GM23338 (cell line): ENCODE measurements around the gene INTS2. TPM values are rescaled to one million over a fixed set of nuclear protein-coding genes. Genes with fewer than 3 reads are reported as not detected.

Experiments used
- ATAC-seq: fragments of 200-7000 bp; cut with Tn5 transposase; 3 replicates; pipeline ENCODE4 v1.9.1; 2020
- DNase-seq: peaks from one replicate; pipeline ENCODE4 v3.0.0-alpha.2; 2015; ENCODE audit warnings: low spot score
- H2AFZ ChIP-seq: fragments of 200-600 bp; sonication (generic); 2 replicates; pipeline ENCODE4 v1.8.0; 2016; ENCODE audit warnings: antibody characterized with exemption, mild to moderate bottlenecking, moderate library complexity
- H3F3A ChIP-seq: fragments of 200-600 bp; sonication (generic); replicated peaks from 2 replicates; pipeline ENCODE4 v1.8.0; 2017; ENCODE audit warnings: antibody characterized with exemption, mixed run types, low read depth
- H3K27ac ChIP-seq: fragments of 200-600 bp; sonication (generic); 2 replicates; pipeline ENCODE4 v1.6.1; 2016; ENCODE audit warnings: low read depth
- H3K27me3 ChIP-seq: fragments of 200-600 bp; sonication (generic); 2 replicates; pipeline ENCODE4 v1.8.0; 2016; ENCODE audit warnings: mild to moderate bottlenecking, mixed run types, moderate library complexity; ENCODE audit not compliant: insufficient read depth
- H3K36me3 ChIP-seq: fragments of 200-600 bp; sonication (generic); 2 replicates; pipeline ENCODE4 v1.8.0; 2016; ENCODE audit warnings: mild to moderate bottlenecking; ENCODE audit not compliant: insufficient read depth
- H3K4me1 ChIP-seq: fragments of 200-600 bp; sonication (generic); 2 replicates; pipeline ENCODE4 v1.8.0; 2016; ENCODE audit warnings: mild to moderate bottlenecking, moderate library complexity; ENCODE audit not compliant: insufficient read depth
- H3K4me2 ChIP-seq: fragments of 200-600 bp; sonication (generic); 2 replicates; pipeline ENCODE4 v1.7.1; 2017; ENCODE audit warnings: mixed run types
- H3K4me3 ChIP-seq: fragments of 200-600 bp; sonication (generic); 2 replicates; pipeline ENCODE4 v1.6.1; 2016; ENCODE audit warnings: mixed run types
- H3K79me2 ChIP-seq: fragments of 200-600 bp; sonication (generic); replicated peaks from 2 replicates; pipeline ENCODE4 v1.8.0; 2017; ENCODE audit warnings: mild to moderate bottlenecking; ENCODE audit not compliant: insufficient read depth
- H3K9me2 ChIP-seq: fragments of 200-600 bp; sonication (generic); 2 replicates; pipeline ENCODE4 v1.8.0; 2017; ENCODE audit not compliant: insufficient read depth
- H4K20me1 ChIP-seq: fragments of 200-600 bp; sonication (generic); replicated peaks from 2 replicates; pipeline ENCODE4 v1.8.0; 2017; ENCODE audit warnings: mild to moderate bottlenecking; ENCODE audit not compliant: insufficient read depth
- H3K27ac Mint-ChIP-seq: 2 replicates; pipeline ENCODE4 v1.8.0; 2020; ENCODE audit warnings: inconsistent platforms, mild to moderate bottlenecking, moderate library complexity, mixed read lengths
- H3K27me3 Mint-ChIP-seq: 3 replicates; pipeline ENCODE4 v1.8.0; 2022; ENCODE audit warnings: low read depth, mild to moderate bottlenecking, moderate library complexity, mixed read lengths, inconsistent platforms; ENCODE audit not compliant: insufficient read depth, poor library complexity
- H3K36me3 Mint-ChIP-seq: 3 replicates; pipeline ENCODE4 v1.8.0; 2021; ENCODE audit warnings: low read depth, mild to moderate bottlenecking, inconsistent platforms, moderate library complexity, mixed read lengths
- H3K4me1 Mint-ChIP-seq: 3 replicates; pipeline ENCODE4 v1.8.0; 2020; ENCODE audit warnings: mild to moderate bottlenecking, inconsistent platforms, mixed read lengths
- H3K4me3 Mint-ChIP-seq: 3 replicates; pipeline ENCODE4 v1.8.0; 2021; ENCODE audit warnings: moderate library complexity, mild to moderate bottlenecking, inconsistent platforms, mixed read lengths
- H3K9me3 Mint-ChIP-seq: 3 replicates; pipeline ENCODE4 v1.8.0; 2020; ENCODE audit warnings: moderate library complexity, mild to moderate bottlenecking, inconsistent platforms, mixed read lengths
- EZH2 ChIP-seq: fragments of 200-600 bp; sonication (generic); IDR thresholded peaks from one replicate; pipeline ENCODE4 v1.8.0; 2017; ENCODE audit warnings: antibody characterized with exemption, mild to moderate bottlenecking, low read depth; ENCODE audit not compliant: unreplicated experiment
- NANOG ChIP-seq: IDR thresholded peaks from 2 replicates; pipeline ENCODE4 v1.6.1; 2016; ENCODE audit warnings: antibody characterized with exemption, borderline replicate concordance
- REST ChIP-seq: IDR thresholded peaks from one replicate; pipeline ENCODE4 v1.6.1; 2018; ENCODE audit warnings: antibody characterized with exemption; ENCODE audit not compliant: unreplicated experiment
- STAT1 ChIP-seq: IDR thresholded peaks from one replicate; pipeline ENCODE4 v1.6.1; 2016; ENCODE audit warnings: antibody characterized with exemption; ENCODE audit not compliant: unreplicated experiment
- ZNF114 ChIP-seq: fragments of 250-450 bp; sonication (Bioruptor Pico); IDR thresholded peaks from 2 replicates; pipeline ENCODE4 v1.5.0; 2020; ENCODE audit warnings: mild to moderate bottlenecking, moderate library complexity
- ZNF331 ChIP-seq: fragments of 250-450 bp; sonication (Bioruptor Pico); IDR thresholded peaks from 2 replicates; pipeline ENCODE4 v1.5.0; 2020; ENCODE audit warnings: low read depth, mild to moderate bottlenecking, moderate library complexity
- ZNF462 ChIP-seq: fragments of 250-450 bp; sonication (Bioruptor Pico); IDR thresholded peaks from 2 replicates; pipeline ENCODE4 v1.5.0; 2020; ENCODE audit warnings: mild to moderate bottlenecking, moderate library complexity
- polyA plus RNA-seq: library from polyadenylated mRNA; unstranded; fragments of >200 nt; fragmentation: Nextera tagmentation; extraction: Ambion mirVana; gene quantifications from 2 replicates; pipeline ENCODE4 v1.2.1, GENCODE V29; 2016
- total RNA-seq: library from RNA; depleted of rRNA; stranded (reverse); fragments of >200 nt; shearing (Covaris generic); gene quantifications from 2 replicates; pipeline ENCODE4 v1.2.3, GENCODE V29; 2014
- TF ChIP-seq, protein P1 (sequence below), 2 experiments: fragments of 200-600 bp in 1 of 2; sonication (generic) in 1 of 2; conservative IDR thresholded peaks; 2 replicates each; pipeline versions ENCODE4 v1.5.1 to v1.6.1; 2016 to 2017; ENCODE audit warnings: antibody characterized with exemption in 2 of 2, low read depth in 2 of 2, mild to moderate bottlenecking in 2 of 2, moderate library complexity in 1 of 2
- TF ChIP-seq, protein P2 (sequence below): IDR thresholded peaks from 2 replicates; pipeline ENCODE4 v1.6.1; 2016; ENCODE audit warnings: antibody characterized with exemption

Gene INTS2
- total and polyA plus RNA-seq, 2 experiments from 2014 or later, result 5.9 to 31.6 TPM

DNA sequence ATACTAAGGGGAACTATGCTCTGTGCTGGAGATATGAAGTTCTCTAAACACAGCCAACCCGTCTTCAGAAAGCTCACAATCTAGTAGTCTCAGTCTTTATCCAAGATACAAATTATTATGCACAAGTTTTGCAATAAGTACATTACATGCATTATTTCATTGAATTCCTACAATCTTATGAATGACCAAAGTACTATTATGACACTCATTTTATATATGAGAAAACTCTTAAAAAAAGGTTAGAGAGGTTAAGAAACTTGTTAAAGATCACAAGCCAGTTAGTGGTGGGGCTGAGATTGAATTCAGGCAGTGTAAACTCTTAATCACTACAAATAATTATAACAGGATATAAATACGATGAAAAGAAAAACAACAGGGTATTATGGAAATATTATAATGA is 59.7 kb downstream of the INTS2 start:
- H3K27ac Mint-ChIP-seq, result no peak overlapping the region
- Histone ChIP-seq H3K27me3 (no peaks in the 10 kb centered on the region), H3K4me3 (no peak overlapping the region), H3K9me2 (no peaks in the 10 kb centered on the region), H3K27ac (no peak overlapping the region), H2AFZ (no peak overlapping the region), H3K79me2 (no peaks in the 10 kb centered on the region), H3K4me2 (no peak overlapping the region), H3K4me1 (no peaks in the 10 kb centered on the region), H3F3A (no peaks in the 10 kb centered on the region), H3K36me3 (peaks cover 9% of the 10 kb centered on the region; the same call in 1 of the 2 replicates), H4K20me1 (no peaks in the 10 kb centered on the region)
- ATAC-seq, result no peak
- no peaks in the 10 kb centered on the region for H3K9me3 Mint-ChIP-seq
- peaks cover 3% of the 10 kb centered on the region for H3K27me3 Mint-ChIP-seq
- H3K4me1 Mint-ChIP-seq, result peaks cover 5% of the 10 kb centered on the region; the same call in 2 of the 3 replicates
- TF ChIP-seq ZNF331 (CRISPR knock-in tag) (no peak), STAT1 (no peak), NANOG (no peak), ZNF462 (CRISPR knock-in tag) (no peak), ZNF114 (CRISPR knock-in tag) (no peak), REST (no peak), EZH2 (no peak)
- TF ChIP-seq, protein P1, sequence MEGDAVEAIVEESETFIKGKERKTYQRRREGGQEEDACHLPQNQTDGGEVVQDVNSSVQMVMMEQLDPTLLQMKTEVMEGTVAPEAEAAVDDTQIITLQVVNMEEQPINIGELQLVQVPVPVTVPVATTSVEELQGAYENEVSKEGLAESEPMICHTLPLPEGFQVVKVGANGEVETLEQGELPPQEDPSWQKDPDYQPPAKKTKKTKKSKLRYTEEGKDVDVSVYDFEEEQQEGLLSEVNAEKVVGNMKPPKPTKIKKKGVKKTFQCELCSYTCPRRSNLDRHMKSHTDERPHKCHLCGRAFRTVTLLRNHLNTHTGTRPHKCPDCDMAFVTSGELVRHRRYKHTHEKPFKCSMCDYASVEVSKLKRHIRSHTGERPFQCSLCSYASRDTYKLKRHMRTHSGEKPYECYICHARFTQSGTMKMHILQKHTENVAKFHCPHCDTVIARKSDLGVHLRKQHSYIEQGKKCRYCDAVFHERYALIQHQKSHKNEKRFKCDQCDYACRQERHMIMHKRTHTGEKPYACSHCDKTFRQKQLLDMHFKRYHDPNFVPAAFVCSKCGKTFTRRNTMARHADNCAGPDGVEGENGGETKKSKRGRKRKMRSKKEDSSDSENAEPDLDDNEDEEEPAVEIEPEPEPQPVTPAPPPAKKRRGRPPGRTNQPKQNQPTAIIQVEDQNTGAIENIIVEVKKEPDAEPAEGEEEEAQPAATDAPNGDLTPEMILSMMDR (conservative IDR thresholded peaks at IDR 0.05; ENCODE audit: low read depth in 2 of 2), result no peak
- TF ChIP-seq, protein P2, sequence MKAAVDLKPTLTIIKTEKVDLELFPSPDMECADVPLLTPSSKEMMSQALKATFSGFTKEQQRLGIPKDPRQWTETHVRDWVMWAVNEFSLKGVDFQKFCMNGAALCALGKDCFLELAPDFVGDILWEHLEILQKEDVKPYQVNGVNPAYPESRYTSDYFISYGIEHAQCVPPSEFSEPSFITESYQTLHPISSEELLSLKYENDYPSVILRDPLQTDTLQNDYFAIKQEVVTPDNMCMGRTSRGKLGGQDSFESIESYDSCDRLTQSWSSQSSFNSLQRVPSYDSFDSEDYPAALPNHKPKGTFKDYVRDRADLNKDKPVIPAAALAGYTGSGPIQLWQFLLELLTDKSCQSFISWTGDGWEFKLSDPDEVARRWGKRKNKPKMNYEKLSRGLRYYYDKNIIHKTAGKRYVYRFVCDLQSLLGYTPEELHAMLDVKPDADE, result no peak
- H3K4me3 Mint-ChIP-seq, result no peak overlapping the region
- no peak for DNase-seq
- peaks cover 8% of the 10 kb centered on the region; the same call in 2 of the 3 replicates for H3K36me3 Mint-ChIP-seq
